ENCODE measurements around the gene ATP2A2. TPM values are rescaled to one million over a fixed set of nuclear protein-coding genes. Genes with fewer than 3 reads are reported as not detected.
A peak's percentile ranks its signal among the peaks of the same experiment; 100 is the strongest.

Gene ATP2A2
- total and polyA plus RNA-seq, 8 donors = 118 to 258 (median 143) TPM

DNA sequence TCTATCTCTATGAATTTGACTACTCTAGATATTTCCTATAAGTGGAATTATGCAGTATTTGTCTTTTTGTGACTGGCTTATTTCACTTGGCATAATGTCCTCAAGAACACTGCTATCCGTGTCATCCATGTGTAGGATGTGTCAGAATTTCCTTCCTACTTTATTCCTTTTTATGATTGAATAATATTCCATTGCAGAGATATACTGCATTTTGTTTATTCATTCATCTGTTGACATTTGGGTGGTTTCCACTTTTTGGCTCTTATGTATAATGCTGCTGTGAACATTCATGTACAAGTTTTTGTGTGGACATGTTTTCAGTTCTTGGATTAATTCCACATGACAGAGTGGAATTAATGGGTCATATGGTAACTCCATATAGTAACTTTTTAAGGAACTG lies 45.7 kb upstream of the ATP2A2 start:
- no peak for DNase-seq
- H3K9me3 ChIP-seq = no peaks in the 10 kb centered on the region
- no peak for ATAC-seq
- TF ChIP-seq, protein P1, sequence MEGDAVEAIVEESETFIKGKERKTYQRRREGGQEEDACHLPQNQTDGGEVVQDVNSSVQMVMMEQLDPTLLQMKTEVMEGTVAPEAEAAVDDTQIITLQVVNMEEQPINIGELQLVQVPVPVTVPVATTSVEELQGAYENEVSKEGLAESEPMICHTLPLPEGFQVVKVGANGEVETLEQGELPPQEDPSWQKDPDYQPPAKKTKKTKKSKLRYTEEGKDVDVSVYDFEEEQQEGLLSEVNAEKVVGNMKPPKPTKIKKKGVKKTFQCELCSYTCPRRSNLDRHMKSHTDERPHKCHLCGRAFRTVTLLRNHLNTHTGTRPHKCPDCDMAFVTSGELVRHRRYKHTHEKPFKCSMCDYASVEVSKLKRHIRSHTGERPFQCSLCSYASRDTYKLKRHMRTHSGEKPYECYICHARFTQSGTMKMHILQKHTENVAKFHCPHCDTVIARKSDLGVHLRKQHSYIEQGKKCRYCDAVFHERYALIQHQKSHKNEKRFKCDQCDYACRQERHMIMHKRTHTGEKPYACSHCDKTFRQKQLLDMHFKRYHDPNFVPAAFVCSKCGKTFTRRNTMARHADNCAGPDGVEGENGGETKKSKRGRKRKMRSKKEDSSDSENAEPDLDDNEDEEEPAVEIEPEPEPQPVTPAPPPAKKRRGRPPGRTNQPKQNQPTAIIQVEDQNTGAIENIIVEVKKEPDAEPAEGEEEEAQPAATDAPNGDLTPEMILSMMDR (IDR thresholded peaks at IDR 0.05) = no peak
- H3K4me1 ChIP-seq = peaks cover 0 to 21% of the 10 kb centered on the region in 2 donors
- no peaks in the 10 kb centered on the region for H3K36me3 ChIP-seq
- H3K27me3 ChIP-seq = no peaks in the 10 kb centered on the region
- no peak overlapping the region for H3K4me3 ChIP-seq
- intact Hi-C loops (cut with DNase I) = no loop called here
- H3K27ac ChIP-seq = peak overlapping the region; percentile 47 to 74

- Histone ChIP-seq H3K36me3 (no peaks in the 10 kb centered on the region), H3K27ac (no peak overlapping the region), H3K9me3 (no peaks in the 10 kb centered on the region), H3K4me3 (no peak overlapping the region), H3K27me3 (no peaks in the 10 kb centered on the region), H3K4me1 (peaks cover 2 to 6% of the 10 kb centered on the region in 2 donors)
- intact Hi-C loops (cut with DNase I) = no loop called here
- no peak for DNase-seq
- no peak for ATAC-seq
- TF ChIP-seq, protein P1 (IDR thresholded peaks at IDR 0.05) = no peak
Measured at GRCh38 chr12:110243227-110243626, 37.8 kb upstream of the ATP2A2 start.

GRCh38 chr12:110244372-110244771 lies 36.7 kb upstream of the ATP2A2 start:
- no peaks in the 10 kb centered on the region for H3K9me3 ChIP-seq
- no peak overlapping the region for H3K27ac ChIP-seq
- intact Hi-C loops (cut with DNase I) = no loop called here
- H3K36me3 ChIP-seq = no peaks in the 10 kb centered on the region
- DNase-seq (no peak), ATAC-seq (no peak)
- H3K4me1 ChIP-seq = peaks cover 6 to 13% of the 10 kb centered on the region in 2 donors
- TF ChIP-seq, protein P1 (IDR thresholded peaks at IDR 0.05) = no peak
- H3K27me3 ChIP-seq = no peaks in the 10 kb centered on the region
- no peak overlapping the region for H3K4me3 ChIP-seq

DNA sequence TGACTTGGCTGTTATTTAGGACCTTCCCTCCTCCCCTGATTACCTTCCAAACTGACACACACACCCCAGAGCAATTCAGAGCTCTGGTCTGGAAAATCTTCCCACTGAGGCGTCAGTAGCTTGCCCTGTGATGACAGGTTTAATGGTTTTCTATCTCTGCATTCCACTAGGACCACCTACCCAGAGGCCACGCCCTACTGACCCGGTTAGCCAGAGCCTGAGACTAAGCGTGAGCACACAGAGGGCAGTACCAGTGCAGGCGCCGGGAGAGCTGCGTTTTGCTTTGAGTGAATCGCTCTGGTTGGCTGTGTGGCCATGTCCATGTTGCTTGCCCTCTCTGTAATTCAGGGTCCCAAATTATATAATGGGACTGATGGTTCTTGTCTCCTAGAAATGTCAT lies 36.2 kb upstream of the ATP2A2 start:
- intact Hi-C loops (cut with DNase I) = no loop called here
- DNase-seq (no peak), ATAC-seq (no peak)
- Histone ChIP-seq H3K27ac (no peak overlapping the region), H3K36me3 (no peaks in the 10 kb centered on the region), H3K4me3 (no peak overlapping the region), H3K4me1 (peaks cover 6 to 17% of the 10 kb centered on the region in 2 donors), H3K9me3 (no peaks in the 10 kb centered on the region), H3K27me3 (no peaks in the 10 kb centered on the region)
- TF ChIP-seq, protein P1 (IDR thresholded peaks at IDR 0.05) = no peak

GRCh38 chr12:110245369-110245772 lies 35.7 kb upstream of the ATP2A2 start:
- Histone ChIP-seq H3K9me3 (no peaks in the 10 kb centered on the region), H3K4me3 (no peak overlapping the region), H3K27me3 (no peaks in the 10 kb centered on the region), H3K27ac (no peak overlapping the region), H3K36me3 (no peaks in the 10 kb centered on the region), H3K4me1 (peaks cover 6 to 19% of the 10 kb centered on the region in 2 donors)
- intact Hi-C loops (cut with DNase I) = no loop called here
- TF ChIP-seq, protein P1 (IDR thresholded peaks at IDR 0.05) = peak in 1 of 2 donors; percentile 34
- ATAC-seq = no peak
- DNase-seq = peak in 1 of 4 donors; percentile 85
